Glutamatergic neuron (in vitro differentiated cells): ENCODE results near the gene ARFIP1. TPM values are rescaled to one million over a fixed set of nuclear protein-coding genes. Genes with fewer than 3 reads are reported as not detected.
"Not testable (repeated sequence)": the region's sequence is repeated elsewhere in the genome, so short reads cannot be mapped to it uniquely, and the experiment has no call there.

Source experiments
- DNase-seq: peaks from one replicate; pipeline ENCODE4 v3.0.0; 2022
- H3K27ac Mint-ChIP-seq: one replicate; pipeline ENCODE4 v1.8.0; 2020; ENCODE audit warnings: mild to moderate bottlenecking, mixed read lengths, inconsistent platforms; ENCODE audit not compliant: unreplicated experiment
- H3K27me3 Mint-ChIP-seq: one replicate; pipeline ENCODE4 v1.8.0; 2020; ENCODE audit warnings: mild to moderate bottlenecking, moderate library complexity, mixed read lengths, inconsistent platforms; ENCODE audit not compliant: unreplicated experiment
- H3K36me3 Mint-ChIP-seq: one replicate; pipeline ENCODE4 v1.8.0; 2020; ENCODE audit warnings: mild to moderate bottlenecking, mixed read lengths, inconsistent platforms; ENCODE audit not compliant: unreplicated experiment
- H3K4me1 Mint-ChIP-seq: one replicate; pipeline ENCODE4 v1.8.0; 2020; ENCODE audit warnings: mild to moderate bottlenecking, low read depth, mixed read lengths, inconsistent platforms; ENCODE audit not compliant: unreplicated experiment
- H3K4me3 Mint-ChIP-seq: one replicate; pipeline ENCODE4 v1.8.0; 2020; ENCODE audit warnings: mild to moderate bottlenecking, mixed read lengths, inconsistent platforms; ENCODE audit not compliant: unreplicated experiment
- H3K9me3 Mint-ChIP-seq: one replicate; pipeline ENCODE4 v1.8.0; 2020; ENCODE audit warnings: mild to moderate bottlenecking, moderate library complexity, mixed read lengths, inconsistent platforms; ENCODE audit not compliant: unreplicated experiment
- total RNA-seq: library from RNA; stranded (reverse); fragmentation: NEBNext Ultra II Directional; extraction: Animal tissue kit (Norgen Biotek cat#: 25700); gene quantifications from one replicate; pipeline ENCODE4 v1.2.1, GENCODE V29; 2021; ENCODE audit not compliant: unreplicated experiment
- TF ChIP-seq, protein P1 (sequence below): fragments of 200-600 bp; sonication (generic); IDR thresholded peaks from one replicate; pipeline ENCODE4 v1.5.0; 2021; ENCODE audit not compliant: partially characterized antibody, unreplicated experiment

ARFIP1 gene
- total RNA-seq, 1 donor from 2014 or later = 22.2 TPM

DNA sequence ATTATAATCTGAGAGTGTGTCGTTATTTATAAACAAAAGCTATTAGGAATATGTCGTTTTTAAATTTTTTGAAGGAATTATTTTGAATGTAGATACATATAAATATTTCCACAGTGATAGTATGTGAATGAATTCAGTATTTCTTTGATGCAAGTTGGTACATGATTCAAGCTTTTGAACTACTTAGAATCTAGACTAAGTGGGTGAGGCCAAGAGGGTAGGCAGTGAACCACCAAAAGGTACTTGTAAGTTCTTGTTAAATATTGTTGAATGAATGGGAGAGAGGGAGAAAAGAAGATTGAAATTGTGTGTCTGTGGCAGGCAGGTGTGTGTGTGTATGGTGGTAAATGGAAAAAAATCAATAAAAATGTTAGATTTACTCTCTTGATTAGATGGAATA is 69.6 kb downstream of the ARFIP1 start:
- H3K36me3 Mint-ChIP-seq = peaks cover 16% of the 10 kb centered on the region
- TF ChIP-seq, protein P1, sequence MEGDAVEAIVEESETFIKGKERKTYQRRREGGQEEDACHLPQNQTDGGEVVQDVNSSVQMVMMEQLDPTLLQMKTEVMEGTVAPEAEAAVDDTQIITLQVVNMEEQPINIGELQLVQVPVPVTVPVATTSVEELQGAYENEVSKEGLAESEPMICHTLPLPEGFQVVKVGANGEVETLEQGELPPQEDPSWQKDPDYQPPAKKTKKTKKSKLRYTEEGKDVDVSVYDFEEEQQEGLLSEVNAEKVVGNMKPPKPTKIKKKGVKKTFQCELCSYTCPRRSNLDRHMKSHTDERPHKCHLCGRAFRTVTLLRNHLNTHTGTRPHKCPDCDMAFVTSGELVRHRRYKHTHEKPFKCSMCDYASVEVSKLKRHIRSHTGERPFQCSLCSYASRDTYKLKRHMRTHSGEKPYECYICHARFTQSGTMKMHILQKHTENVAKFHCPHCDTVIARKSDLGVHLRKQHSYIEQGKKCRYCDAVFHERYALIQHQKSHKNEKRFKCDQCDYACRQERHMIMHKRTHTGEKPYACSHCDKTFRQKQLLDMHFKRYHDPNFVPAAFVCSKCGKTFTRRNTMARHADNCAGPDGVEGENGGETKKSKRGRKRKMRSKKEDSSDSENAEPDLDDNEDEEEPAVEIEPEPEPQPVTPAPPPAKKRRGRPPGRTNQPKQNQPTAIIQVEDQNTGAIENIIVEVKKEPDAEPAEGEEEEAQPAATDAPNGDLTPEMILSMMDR = no peak
- no peak overlapping the region for H3K4me3 Mint-ChIP-seq
- H3K27me3 Mint-ChIP-seq = peaks cover 4% of the 10 kb centered on the region
- H3K9me3 Mint-ChIP-seq = peaks cover 3% of the 10 kb centered on the region
- no peak for DNase-seq
- H3K4me1 Mint-ChIP-seq = peaks cover 2% of the 10 kb centered on the region
- no peak overlapping the region for H3K27ac Mint-ChIP-seq

GRCh38 chr4:152850377-152850776 is 70.6 kb downstream of the ARFIP1 start:
- Mint-ChIP-seq H3K36me3 (peaks cover 20% of the 10 kb centered on the region), H3K9me3 (peaks cover 3% of the 10 kb centered on the region), H3K27ac (no peak overlapping the region), H3K4me1 (peaks cover 2% of the 10 kb centered on the region), H3K4me3 (no peak overlapping the region), H3K27me3 (peaks cover 4% of the 10 kb centered on the region)
- no peak for DNase-seq
- TF ChIP-seq, protein P1 = no peak

GRCh38 chr4:152851226-152851625 is 71.5 kb downstream of the ARFIP1 start:
- Mint-ChIP-seq H3K4me1 (peaks cover 2% of the 10 kb centered on the region), H3K27ac (no peak overlapping the region), H3K4me3 (no peak overlapping the region), H3K9me3 (peaks cover 3% of the 10 kb centered on the region), H3K27me3 (peaks cover 4% of the 10 kb centered on the region), H3K36me3 (peaks cover 25% of the 10 kb centered on the region)
- no peak for DNase-seq
- TF ChIP-seq, protein P1 = no peak

DNA sequence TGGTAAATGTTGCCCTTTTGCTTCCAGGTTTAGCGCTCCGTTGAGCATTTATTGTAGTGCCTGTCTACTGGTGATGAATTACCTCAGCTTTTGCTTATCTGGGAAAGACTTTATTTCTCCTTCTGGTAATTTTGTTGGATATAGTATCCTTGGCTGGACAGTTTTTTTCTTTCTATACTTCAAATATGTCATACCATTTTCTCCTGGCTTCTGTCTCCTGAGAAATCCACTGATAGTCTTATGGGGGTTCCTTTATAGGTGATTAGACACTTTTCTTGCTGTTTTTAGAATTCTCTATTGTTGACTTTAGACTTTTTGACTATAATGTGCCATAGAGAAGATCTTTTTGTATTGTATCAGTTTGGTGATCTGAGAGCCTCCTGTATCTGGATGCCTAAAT is 73.5 kb downstream of the ARFIP1 start:
- TF ChIP-seq, protein P1 = no peak
- H3K9me3 Mint-ChIP-seq = peaks cover 3% of the 10 kb centered on the region
- H3K27ac Mint-ChIP-seq = no peak overlapping the region
- H3K36me3 Mint-ChIP-seq = peaks cover 25% of the 10 kb centered on the region
- DNase-seq = no peak
- H3K27me3 Mint-ChIP-seq = peaks cover 4% of the 10 kb centered on the region
- peaks cover 2% of the 10 kb centered on the region for H3K4me1 Mint-ChIP-seq
- H3K4me3 Mint-ChIP-seq = no peak overlapping the region

- not testable (repeated sequence) for H3K4me1 Mint-ChIP-seq, H3K4me3 Mint-ChIP-seq, DNase-seq, H3K27me3 Mint-ChIP-seq, H3K9me3 Mint-ChIP-seq, H3K27ac Mint-ChIP-seq
- peaks cover 25% of the 10 kb centered on the region for H3K36me3 Mint-ChIP-seq
Observed at GRCh38 chr4:152854016-152854415, 74.3 kb downstream of the ARFIP1 start.

DNA sequence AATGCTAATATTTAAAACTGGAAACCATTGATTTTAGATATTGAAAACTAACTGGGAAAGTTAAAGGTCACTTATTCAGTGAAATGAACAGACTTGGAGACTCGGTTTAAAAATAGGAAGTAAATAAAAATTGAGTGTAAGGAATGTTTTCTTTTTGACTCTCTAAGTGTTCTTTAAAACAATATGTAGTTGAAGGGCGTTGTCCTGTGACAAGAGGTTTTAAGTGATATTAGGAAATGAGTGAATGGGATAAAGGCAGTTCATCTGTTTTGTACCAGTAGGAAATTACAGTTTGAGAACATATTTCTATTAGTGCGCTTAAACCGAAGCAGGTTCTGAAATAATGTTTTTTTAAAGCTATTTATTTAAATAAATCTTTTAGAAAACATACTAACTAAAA is 77.2 kb downstream of the ARFIP1 start:
- Mint-ChIP-seq H3K36me3 (peaks cover 25% of the 10 kb centered on the region), H3K27ac (no peak overlapping the region), H3K4me1 (no peaks in the 10 kb centered on the region), H3K4me3 (no peak overlapping the region), H3K9me3 (peaks cover 3% of the 10 kb centered on the region), H3K27me3 (peaks cover 4% of the 10 kb centered on the region)
- TF ChIP-seq, protein P1 = no peak
- DNase-seq = no peak
